IgD-negative memory B cell (primary cell): ENCODE results near the gene ZXDC. TPM values are rescaled to one million over a fixed set of nuclear protein-coding genes. Genes with fewer than 3 reads are reported as not detected.
A peak's percentile ranks its signal among the peaks of the same experiment; 100 is the strongest.

Source experiments
- H3K27ac Mint-ChIP-seq, 3 donors: one replicate each; pipeline ENCODE4 v1.8.0; 2020 to 2022; ENCODE audit warnings: mild to moderate bottlenecking in 3 of 3, mixed read lengths in 3 of 3, moderate library complexity in 1 of 3
- H3K27me3 Mint-ChIP-seq: one replicate; pipeline ENCODE4 v1.8.0; 2021; ENCODE audit warnings: mixed read lengths
- H3K36me3 Mint-ChIP-seq: one replicate; pipeline ENCODE4 v1.8.0; 2020; ENCODE audit warnings: mild to moderate bottlenecking, mixed read lengths
- H3K4me1 Mint-ChIP-seq, 3 donors: one replicate each; pipeline ENCODE4 v1.8.0; 2020 to 2022; ENCODE audit warnings: mixed read lengths in 3 of 3, mild to moderate bottlenecking in 1 of 3
- H3K4me3 Mint-ChIP-seq, 4 donors: one replicate each; pipeline ENCODE4 v1.8.0; 2020 to 2022; ENCODE audit warnings: mild to moderate bottlenecking in 4 of 4, mixed read lengths in 4 of 4, moderate library complexity in 3 of 4
- H3K9me3 Mint-ChIP-seq, 3 donors: one replicate each; pipeline ENCODE4 v1.8.0; 2020 to 2021; ENCODE audit warnings: mixed read lengths in 3 of 3, mild to moderate bottlenecking in 1 of 3
- polyA plus RNA-seq: library from polyadenylated mRNA; unstranded; fragments of 300-500 nt; fragmentation: Illumina TruSeq; gene quantifications from one replicate; pipeline ENCODE4 v1.2.3, GENCODE V29; 2021

Gene ZXDC
- 9.1 TPM for polyA plus RNA-seq

- Mint-ChIP-seq H3K4me1 (peaks cover 23 to 27% (median 26%) of the 10 kb centered on the region in 3 donors), H3K36me3 (peaks cover 3% of the 10 kb centered on the region), H3K9me3 (no peaks in the 10 kb centered on the region), H3K27ac (peak within 1 kb of the TSS; percentile 67 to 94 (median 83)), H3K27me3 (peaks cover 2% of the 10 kb centered on the region), H3K4me3 (peak within 1 kb of the TSS; percentile 84 to 95 (median 90))
These were observed at the start of gene ZXDC for GRCh38 chr3:126475413-126476114. TSS of gene ZXDC (minus strand) at chr3:126475891. CDS start at chr3:126475865, 26 bp downstream.

GRCh38 chr3:126525091-126525852 lies 49.6 kb upstream of the ZXDC start:
- Mint-ChIP-seq H3K9me3 (no peaks in the 10 kb centered on the region), H3K36me3 (no peaks in the 10 kb centered on the region), H3K27me3 (peaks cover 13% of the 10 kb centered on the region), H3K27ac (no peak overlapping the region), H3K4me1 (peaks cover 0 to 1% (median 0%) of the 10 kb centered on the region in 3 donors), H3K4me3 (no peak overlapping the region)

GRCh38 chr3:126524429-126524988 lies 48.8 kb upstream of the ZXDC start:
- no peaks in the 10 kb centered on the region for H3K9me3 Mint-ChIP-seq
- H3K4me3 Mint-ChIP-seq: peak overlapping the region in 2 of 4 donors; percentile 54 to 70
- H3K27ac Mint-ChIP-seq: no peak overlapping the region

GRCh38 chr3:126523745-126524428 lies 48.2 kb upstream of the ZXDC start, which contains the start of gene CHST13:
TSS of gene CHST13 (plus strand) at chr3:126524155. CDS start at chr3:126524333, 178 bp downstream.
- peaks cover 13% of the 10 kb centered on the region for H3K27me3 Mint-ChIP-seq
- H3K4me3 Mint-ChIP-seq: peak within 1 kb of the TSS in 2 of 4 donors; percentile 54 to 70
- H3K36me3 Mint-ChIP-seq: no peaks in the 10 kb centered on the region
- peaks cover 0 to 1% (median 0%) of the 10 kb centered on the region in 3 donors for H3K4me1 Mint-ChIP-seq
- H3K9me3 Mint-ChIP-seq: no peaks in the 10 kb centered on the region
- peak within 1 kb of the TSS in 1 of 3 donors; percentile 57 for H3K27ac Mint-ChIP-seq

More at GRCh38 chr3:126524429-126524988, 48.8 kb upstream of the ZXDC start:
- Mint-ChIP-seq H3K27me3 (peaks cover 13% of the 10 kb centered on the region), H3K36me3 (no peaks in the 10 kb centered on the region), H3K4me1 (peaks cover 0 to 1% (median 0%) of the 10 kb centered on the region in 3 donors)

- no peak overlapping the region for H3K4me3 Mint-ChIP-seq
- H3K9me3 Mint-ChIP-seq: no peaks in the 10 kb centered on the region
- no peak overlapping the region for H3K27ac Mint-ChIP-seq
- H3K36me3 Mint-ChIP-seq: no peaks in the 10 kb centered on the region
- H3K27me3 Mint-ChIP-seq: peaks cover 13% of the 10 kb centered on the region
- H3K4me1 Mint-ChIP-seq: peaks cover 0 to 1% (median 0%) of the 10 kb centered on the region in 3 donors
These were observed 46.7 kb upstream of the ZXDC start for GRCh38 chr3:126522363-126522788.

- Mint-ChIP-seq H3K27me3 (peaks cover 11% of the 10 kb centered on the region), H3K4me1 (peaks cover 0 to 1% (median 0%) of the 10 kb centered on the region in 3 donors), H3K4me3 (no peak overlapping the region), H3K36me3 (no peaks in the 10 kb centered on the region), H3K9me3 (no peaks in the 10 kb centered on the region), H3K27ac (no peak overlapping the region)
These were observed 45.6 kb upstream of the ZXDC start for GRCh38 chr3:126521122-126521891.

- no peak overlapping the region for H3K27ac Mint-ChIP-seq
- H3K36me3 Mint-ChIP-seq: no peaks in the 10 kb centered on the region
- no peaks in the 10 kb centered on the region for H3K9me3 Mint-ChIP-seq
- H3K27me3 Mint-ChIP-seq: peaks cover 8% of the 10 kb centered on the region
- peaks cover 0 to 1% (median 0%) of the 10 kb centered on the region in 3 donors for H3K4me1 Mint-ChIP-seq
- no peak overlapping the region for H3K4me3 Mint-ChIP-seq
These were observed 44.1 kb upstream of the ZXDC start for GRCh38 chr3:126519506-126520455.

GRCh38 chr3:126518779-126519177 lies 43.1 kb upstream of the ZXDC start:
- Mint-ChIP-seq H3K27ac (no peak overlapping the region), H3K9me3 (no peaks in the 10 kb centered on the region), H3K4me1 (no peaks in the 10 kb centered on the region), H3K27me3 (peaks cover 6% of the 10 kb centered on the region), H3K36me3 (no peaks in the 10 kb centered on the region), H3K4me3 (no peak overlapping the region)

- Mint-ChIP-seq H3K27ac (no peak overlapping the region), H3K9me3 (no peaks in the 10 kb centered on the region), H3K27me3 (peaks cover 3% of the 10 kb centered on the region), H3K4me1 (no peaks in the 10 kb centered on the region), H3K36me3 (no peaks in the 10 kb centered on the region), H3K4me3 (no peak overlapping the region)
These were observed 42.5 kb upstream of the ZXDC start for GRCh38 chr3:126517986-126518778.

- no peak within 1 kb of the TSS for H3K27ac Mint-ChIP-seq
- no peak within 1 kb of the TSS for H3K4me3 Mint-ChIP-seq
- H3K4me1 Mint-ChIP-seq: no peaks in the 10 kb centered on the region
- H3K27me3 Mint-ChIP-seq: peaks cover 2% of the 10 kb centered on the region
- no peaks in the 10 kb centered on the region for H3K36me3 Mint-ChIP-seq
- H3K9me3 Mint-ChIP-seq: no peaks in the 10 kb centered on the region
These were observed 41.7 kb upstream of the ZXDC start, which contains the start of gene UROC1 for GRCh38 chr3:126517291-126517951. TSS of gene UROC1 (minus strand) at chr3:126517773. CDS start at chr3:126517719, 54 bp downstream.

GRCh38 chr3:126516936-126517290 lies 41.2 kb upstream of the ZXDC start:
- Mint-ChIP-seq H3K36me3 (no peaks in the 10 kb centered on the region), H3K4me1 (no peaks in the 10 kb centered on the region), H3K27ac (no peak overlapping the region), H3K27me3 (peaks cover under 1% of the 10 kb centered on the region), H3K9me3 (no peaks in the 10 kb centered on the region), H3K4me3 (no peak overlapping the region)

GRCh38 chr3:126516152-126516935 lies 40.7 kb upstream of the ZXDC start:
- no peaks in the 10 kb centered on the region for H3K36me3 Mint-ChIP-seq
- H3K4me1 Mint-ChIP-seq: no peaks in the 10 kb centered on the region
- no peaks in the 10 kb centered on the region for H3K27me3 Mint-ChIP-seq
- no peaks in the 10 kb centered on the region for H3K9me3 Mint-ChIP-seq
- H3K4me3 Mint-ChIP-seq: no peak overlapping the region
- H3K27ac Mint-ChIP-seq: no peak overlapping the region
